GM19239 (cell line): Measurements from ENCODE around the gene DYSF.

Source experiments
- DNase-seq: peaks from one replicate; pipeline ENCODE4 v3.0.0; 2011; ENCODE audit warnings: low spot score; ENCODE audit not compliant: insufficient read length
- FAIRE-seq: peaks from 2 replicates; lab custom pipeline; 2011; peaks lifted over from hg19 to GRCh38; lab: Jason Lieb, UNC

DYSF gene

DNA sequence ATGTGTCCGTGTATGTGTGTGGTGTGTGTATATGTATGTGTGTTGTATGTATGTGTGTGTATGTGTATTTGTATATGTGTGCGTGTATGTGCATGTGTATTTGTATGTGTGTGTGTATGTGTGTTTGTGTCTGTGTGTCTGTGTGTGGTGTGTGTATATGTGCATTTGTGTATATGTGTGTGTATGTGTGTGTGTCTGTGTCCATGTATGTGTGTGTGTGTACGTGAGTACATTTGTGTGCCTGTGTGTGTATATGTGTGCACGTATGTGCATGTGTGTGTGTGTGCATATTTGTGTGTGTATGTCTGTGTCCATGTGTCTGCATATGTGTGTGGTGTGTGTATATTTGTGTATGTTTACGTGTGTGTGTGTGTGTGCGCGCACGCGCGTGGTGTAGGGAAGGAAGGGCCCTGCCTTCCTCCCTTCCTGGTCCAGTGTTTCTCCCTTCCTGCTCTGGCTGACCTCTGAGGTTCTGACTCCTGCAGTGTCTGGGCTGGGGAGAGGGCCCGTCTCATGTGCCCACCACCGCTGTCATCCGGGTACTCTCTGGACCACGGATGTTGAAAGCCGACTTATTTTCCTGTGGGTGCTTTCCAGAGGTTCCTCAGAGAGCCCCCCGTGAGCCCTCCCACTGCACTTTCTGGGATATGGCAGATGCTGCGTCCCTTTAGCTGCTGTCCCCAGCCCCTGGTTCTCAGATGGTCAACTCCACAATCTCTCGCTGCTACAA is 209.5 kb downstream of the DYSF start:
- FAIRE-seq, result no peak
- no peak for DNase-seq

DNA sequence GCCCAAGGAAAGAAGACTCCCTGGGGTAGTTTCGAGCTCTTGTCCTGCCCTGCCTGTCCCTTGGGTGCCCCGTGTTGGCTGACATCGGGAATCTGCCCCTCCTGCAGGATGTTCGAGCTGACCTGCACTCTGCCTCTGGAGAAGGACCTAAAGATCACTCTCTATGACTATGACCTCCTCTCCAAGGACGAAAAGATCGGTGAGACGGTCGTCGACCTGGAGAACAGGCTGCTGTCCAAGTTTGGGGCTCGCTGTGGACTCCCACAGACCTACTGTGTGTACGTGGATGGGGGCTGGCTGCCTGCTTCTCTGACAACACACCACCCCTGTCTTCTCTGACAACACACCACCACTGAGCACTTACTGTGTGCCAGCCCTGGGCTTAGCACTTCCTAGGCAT is 210.8 kb downstream of the DYSF start:
- DNase-seq (no peak), FAIRE-seq (no peak)

DNA sequence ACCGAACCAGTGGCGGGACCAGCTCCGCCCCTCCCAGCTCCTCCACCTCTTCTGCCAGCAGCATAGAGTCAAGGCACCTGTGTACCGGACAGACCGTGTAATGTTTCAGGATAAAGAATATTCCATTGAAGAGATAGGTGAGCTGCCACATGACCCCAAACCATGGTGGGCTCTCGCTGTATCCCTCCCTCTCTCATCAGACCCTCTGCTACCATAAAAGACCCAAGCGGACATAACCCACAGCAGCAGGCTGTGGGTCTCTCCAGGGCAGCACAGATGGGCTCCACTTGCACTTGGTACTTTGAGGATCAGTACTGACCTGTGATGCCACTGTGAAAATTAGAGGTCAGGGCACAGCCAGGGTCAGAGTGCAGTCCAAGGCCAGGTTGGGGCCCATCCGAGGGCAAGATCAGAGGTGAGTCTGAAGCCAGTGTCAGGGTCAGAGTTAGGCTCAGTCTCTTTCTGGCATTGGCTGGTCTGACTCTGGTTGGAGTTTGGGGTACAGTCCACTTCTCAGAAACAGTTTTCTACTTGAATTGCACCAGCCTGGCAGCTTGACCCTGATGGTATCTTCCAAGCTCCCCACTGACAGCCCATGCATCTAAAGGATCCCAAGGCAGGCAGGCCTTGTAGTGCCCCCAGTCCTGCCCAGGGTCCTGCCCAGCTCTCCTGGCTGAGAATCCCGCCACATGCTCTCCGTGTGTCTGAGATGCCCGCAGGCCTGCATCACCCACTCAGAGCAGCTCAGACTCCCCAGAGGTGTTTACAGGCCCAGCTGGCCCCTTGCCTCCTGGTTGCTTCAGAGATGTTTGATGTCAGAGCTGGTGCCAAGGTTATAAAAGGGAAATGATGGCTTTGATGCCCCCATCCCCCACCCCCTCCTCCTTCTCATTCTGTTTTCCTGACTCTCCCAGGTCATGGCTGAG is 212.1 kb downstream of the DYSF start:
- FAIRE-seq, result no peak

DNA sequence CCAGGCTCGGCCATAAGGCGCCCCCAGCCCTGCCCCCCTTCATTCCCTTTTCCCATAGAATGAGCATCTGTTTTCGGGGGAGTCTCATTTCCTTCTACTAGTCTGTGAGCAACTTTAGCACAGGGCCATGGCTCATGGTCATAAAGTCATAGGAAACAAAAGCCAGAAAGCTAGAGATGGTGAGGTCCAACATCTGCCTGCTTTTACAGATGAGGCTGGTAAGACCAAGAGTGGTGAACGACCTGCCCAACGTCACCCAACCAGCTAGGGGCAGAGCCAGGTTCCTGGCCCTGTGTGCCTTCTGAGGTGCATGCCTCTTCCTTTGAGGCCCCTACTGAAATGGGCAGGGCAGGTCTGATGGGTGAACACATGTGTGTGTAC is 212.7 kb downstream of the DYSF start:
- no peak for FAIRE-seq
- DNase-seq, result no peak

More for the DNA sequence above, 212.1 kb downstream of the DYSF start:
- DNase-seq, result no peak

DNA sequence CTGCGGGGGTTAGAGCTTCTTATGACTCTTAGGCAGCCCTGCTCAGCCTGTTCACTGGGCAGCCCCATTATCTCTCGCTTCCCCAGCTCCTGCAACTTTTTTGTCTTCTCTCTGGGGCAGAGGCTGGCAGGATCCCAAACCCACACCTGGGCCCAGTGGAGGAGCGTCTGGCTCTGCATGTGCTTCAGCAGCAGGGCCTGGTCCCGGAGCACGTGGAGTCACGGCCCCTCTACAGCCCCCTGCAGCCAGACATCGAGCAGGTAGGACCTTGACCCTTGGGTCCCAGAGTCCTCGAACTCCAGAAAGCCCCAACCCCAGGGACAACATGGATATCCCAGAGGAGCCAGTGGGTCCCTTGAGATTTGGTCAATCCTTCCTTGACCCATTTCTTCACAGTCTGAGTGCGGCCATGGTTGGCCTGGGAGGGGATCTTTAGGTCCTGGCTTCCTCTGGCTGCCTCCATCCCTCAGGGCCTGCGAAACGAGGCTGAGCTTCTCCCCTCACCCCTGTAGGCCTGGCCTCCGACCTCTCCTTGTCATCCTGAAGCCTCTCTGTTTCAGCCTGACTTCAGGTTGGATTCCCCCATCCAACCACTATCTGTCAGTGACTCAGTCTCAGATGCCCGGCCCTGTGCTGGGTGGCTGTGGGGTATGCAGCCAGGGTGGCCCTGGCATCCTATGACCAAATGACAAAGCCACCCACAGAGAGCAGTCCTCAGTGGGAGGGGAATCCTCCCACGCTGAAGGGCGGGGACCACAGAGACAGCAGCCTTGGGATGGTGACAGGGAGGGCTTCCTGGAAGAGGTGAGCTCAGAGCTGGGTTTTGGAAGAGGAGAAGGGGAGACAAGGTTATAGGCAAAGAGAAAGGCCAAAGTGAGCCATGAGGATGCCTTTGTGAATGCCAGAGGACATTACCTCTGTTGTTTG is 214.2 kb downstream of the DYSF start:
- FAIRE-seq (no peak), DNase-seq (no peak)

DNA sequence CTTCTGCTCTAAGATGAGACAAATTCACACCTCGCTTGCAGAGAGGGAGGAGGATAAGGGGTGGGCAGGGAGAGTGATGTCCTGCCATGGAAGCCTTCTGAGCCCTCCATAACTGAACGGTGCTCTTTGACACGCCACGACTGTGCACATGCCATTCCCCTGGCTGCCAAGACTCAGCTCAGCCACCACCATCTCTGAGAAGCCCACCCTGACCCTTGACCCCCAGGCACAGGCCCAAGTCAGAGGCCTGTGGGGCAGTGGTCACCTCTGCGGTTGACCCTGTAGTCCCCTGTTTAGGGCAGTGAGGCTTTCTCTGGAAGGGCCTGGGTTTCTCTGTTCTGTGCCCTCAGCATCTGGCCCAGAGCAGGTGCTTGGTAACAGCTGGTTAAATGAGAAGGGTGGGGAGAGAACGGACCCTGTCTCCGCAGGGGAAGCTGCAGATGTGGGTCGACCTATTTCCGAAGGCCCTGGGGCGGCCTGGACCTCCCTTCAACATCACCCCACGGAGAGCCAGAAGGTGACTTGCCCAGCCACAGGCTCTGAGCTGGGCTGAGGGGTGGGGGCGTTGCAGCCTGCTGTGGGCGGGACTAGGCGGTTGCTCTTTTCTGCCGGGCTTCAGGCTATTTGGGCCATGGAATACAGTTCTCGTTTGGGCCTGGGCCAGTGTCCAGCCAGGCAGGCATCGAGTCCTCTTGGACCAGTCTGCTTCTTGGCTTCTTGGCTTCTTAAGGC is 215.1 kb downstream of the DYSF start:
- DNase-seq (no peak), FAIRE-seq (no peak)

DNA sequence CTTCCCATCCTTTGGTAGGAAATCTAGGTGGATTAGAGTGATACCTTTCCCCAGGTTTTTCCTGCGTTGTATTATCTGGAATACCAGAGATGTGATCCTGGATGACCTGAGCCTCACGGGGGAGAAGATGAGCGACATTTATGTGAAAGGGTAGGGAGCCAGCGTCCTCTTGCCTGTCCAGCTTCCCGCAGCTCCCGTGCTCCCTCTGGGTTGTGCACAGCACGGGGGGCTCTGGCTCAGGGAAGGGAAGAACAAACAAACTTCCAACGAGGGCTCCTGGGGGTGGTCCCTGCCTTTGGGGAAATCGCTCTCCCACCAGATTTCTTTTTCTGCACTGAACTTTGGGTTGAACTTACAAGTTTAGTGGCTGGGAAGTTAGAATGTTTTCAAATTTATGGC is 215.7 kb downstream of the DYSF start:
- DNase-seq, result no peak
- no peak for FAIRE-seq

DNA sequence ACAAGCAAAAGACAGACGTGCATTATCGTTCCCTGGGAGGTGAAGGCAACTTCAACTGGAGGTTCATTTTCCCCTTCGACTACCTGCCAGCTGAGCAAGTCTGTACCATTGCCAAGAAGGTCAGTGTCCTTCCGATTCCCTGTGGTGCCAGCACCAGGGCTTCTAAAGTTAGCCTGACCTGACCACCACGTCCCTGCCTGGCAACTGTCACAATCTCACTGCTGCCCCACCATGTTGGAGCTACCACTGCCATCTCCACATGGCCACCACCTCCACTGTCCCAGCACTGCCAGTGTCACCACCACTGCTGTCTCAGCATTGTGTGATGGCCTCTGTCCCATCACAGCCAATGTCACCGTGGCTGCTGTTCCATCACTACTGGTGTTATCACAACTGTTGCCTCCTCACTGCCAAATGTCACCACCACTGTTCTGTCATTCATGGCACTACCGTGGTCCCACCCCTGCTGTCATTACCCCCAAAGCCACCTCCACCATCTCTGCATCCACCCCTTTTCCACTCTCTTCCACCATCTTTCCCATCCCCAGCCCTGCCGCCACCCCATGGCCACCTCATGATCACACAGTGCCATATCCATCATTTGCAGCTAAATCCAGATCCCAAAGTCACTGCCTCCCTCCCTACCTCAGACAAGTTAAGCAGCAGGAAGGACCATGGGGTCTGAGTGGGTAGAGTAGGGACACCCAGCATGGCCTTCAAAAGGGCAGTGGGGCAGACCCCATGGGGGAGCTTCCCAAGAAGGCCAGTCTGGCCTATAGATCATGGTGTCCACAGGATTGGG is 216.5 kb downstream of the DYSF start:
- no peak for FAIRE-seq

DNA sequence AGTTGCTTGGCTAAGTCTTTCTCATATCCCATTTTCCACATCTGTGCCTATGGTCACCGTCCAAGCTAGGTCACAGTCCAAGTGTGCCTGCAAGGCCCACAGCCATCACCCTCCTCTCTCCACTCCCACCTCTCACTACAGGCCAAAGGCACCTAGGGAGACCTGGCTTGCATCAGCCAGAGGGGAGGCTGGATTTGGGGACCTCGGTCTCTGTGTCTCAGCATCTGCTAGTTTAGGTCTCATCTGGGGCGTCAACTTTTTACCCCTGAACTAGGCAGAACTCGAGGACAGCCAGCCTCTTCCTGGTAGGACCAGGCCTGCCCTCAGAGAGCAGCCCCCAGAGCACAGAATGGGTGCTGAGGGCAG is 217.1 kb downstream of the DYSF start:
- DNase-seq (no peak), FAIRE-seq (no peak)

More for the DNA sequence above, 216.5 kb downstream of the DYSF start:
- DNase-seq, result no peak

DNA sequence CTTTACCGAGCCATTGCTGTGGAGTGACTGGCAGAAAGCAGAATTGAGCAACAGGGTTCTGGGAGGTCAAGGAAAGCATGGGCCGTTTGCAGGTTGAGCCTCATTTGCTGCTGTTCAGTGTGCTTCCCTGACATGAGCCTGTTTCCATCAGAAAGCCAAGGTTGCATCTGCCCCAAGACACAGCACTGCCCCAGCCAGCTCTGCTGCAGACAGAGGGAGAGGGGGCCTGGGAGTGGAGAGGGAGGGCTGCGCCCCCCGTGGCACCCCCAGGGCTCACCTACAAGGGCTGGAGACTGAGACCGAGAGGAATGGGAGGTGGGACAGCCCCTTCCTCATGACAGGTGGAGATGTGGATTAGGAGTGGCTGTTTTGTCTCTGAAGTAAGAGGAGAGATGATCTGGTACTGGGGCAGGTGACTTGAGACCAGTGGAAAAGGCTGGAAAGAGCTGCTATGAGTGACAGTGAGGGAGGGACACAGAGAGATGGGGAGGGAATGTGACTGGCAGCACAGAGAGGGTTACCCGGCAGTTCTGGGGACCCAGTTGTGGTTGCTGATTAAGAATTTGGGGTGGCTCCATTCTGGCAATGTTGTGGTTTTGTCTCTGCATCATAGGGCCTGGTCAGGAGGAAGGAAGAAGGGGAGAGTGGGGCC is 218.0 kb downstream of the DYSF start:
- FAIRE-seq, result no peak
- DNase-seq, result no peak

DNA sequence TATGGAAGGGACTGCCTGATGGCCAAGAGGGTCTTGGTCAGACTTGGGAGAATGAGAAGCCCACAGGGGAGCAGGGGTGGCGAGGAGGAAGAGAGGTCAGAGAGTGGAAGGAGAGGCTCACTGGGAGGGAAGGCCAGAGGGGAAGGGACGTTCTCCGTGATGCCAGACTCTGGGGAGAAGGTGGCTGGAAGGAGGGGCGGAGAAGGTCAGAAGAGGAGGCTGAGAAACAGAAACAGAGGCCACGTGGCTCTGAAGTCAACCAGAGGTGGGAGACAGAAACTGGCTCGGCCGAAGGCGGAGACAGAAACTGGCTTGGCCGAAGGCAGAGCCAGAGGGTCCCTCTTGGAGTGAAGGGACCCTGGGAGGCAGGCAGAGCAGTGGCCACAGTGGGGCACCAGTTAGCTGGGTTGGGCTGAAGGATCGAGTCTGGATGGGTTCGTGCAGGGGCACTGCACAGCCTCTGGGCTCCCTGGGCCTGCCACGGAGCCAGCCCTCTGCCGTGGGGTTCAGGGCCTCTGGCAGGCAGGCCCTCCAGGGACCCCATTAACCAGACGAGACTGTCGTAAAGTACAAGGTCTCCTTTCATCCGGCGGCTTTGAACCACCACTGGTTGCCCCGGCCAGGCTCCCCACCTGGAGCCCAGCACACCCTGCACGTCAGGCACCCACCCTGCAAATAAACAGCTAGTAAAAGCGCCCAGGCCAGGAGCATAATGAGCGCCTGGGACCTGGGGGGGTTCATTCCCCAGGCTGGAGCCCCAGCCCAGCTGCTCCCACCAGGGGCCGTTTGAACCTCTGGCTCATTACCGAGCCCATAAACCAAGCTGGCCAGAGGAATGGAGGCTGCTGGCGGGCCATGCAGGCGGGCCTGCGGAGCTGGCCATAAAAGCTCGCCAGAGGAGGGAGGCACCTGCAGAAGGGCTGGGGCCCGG is 218.8 kb downstream of the DYSF start:
- no peak for DNase-seq
- FAIRE-seq, result no peak

DNA sequence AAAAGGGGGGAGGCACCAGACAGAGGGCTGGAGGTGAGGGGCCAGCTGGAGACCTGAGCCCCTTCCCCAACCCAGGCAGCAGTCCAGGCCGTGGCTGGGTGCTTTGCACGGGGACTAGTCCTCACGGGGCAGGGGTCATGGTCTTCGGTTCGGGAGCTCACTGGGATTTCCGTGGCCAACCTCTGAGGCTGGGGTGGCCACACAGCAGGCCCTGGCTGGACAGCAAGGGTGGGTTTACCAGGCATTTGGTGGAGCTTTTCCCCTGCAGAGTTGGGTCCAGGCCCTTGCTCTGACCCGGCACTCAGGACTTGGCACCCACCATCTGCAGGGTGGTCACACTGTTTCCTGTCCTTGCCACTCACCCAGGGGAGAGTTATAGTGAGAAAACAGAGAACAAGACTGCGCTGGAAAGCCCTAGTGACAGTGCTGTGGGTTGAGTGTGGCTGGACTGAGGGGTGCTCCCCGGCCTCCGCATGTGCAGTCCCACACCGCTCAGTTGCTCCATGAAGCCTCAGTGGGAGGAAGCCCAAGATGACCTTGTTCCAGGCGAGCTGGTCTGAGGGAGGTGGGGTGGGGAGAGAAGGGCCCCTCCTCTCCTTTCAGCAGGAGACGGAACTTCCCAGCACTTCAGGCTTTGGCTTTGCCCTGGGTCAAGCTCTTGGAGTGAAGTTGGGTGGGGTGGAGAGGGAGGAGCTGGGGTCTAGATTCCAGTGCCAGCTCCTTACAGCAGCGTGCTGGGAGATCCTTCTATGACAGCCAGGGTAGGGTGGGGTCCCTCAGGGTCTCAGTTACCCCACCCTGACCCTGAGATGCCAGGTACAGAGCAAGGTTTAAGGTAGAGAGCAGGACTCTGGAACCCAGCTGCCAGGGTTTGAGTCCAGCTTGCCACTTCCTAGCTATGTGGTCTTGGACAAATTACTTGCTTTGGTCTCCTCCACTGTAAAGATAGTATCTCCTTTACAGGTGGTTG is 219.8 kb downstream of the DYSF start:
- DNase-seq (no peak), FAIRE-seq (no peak)

DNA sequence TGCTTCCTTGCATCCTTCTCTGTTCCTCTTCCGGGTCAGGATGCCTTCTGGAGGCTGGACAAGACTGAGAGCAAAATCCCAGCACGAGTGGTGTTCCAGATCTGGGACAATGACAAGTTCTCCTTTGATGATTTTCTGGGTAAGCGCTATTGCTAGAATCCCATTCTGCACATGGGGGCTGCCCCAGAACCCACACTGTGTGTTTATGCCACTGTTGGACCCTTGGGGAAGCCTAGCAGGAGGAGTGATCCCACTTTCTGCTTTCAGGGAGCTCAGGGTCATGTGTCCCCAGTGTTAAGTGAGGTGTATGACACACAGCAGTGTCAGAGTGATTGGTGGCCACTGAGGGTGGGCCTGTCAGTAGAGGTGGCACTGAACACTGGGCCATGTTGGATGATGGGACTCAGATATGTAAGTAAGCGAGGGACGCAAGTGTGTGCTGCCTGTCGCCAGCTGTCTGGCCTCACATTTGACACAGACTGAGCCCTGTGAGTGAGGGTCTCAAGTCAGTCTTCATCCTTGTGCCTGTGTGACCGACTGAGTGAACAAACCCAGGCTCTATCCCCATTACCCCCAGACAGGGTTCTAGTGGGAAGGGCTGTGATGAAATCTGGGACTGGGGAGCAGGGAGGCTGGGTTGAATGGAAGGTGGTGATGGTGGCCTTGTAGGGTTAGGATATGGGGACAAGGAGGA is 220.9 kb downstream of the DYSF start:
- DNase-seq (no peak), FAIRE-seq (no peak)

DNA sequence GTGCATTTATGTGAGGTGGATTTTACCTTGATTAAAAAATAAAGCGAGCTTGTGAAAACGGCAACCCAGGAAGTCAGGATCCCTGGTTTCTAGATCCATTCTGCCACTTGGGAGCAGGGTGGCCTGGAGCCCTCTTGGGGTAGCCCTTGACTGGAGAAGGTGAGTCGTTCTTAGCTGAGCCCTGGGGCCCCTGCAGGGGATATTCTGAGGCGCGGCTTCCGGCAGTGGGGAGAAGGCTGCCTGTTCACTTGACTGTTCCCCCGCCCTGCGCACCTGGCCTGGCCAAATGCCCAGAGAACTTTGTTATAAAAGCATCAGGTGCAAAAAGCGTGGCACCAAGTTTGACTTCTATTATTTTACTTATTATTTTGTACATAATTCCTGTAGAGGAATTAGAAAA is 221.9 kb downstream of the DYSF start:
- FAIRE-seq (no peak), DNase-seq (no peak)

DNA sequence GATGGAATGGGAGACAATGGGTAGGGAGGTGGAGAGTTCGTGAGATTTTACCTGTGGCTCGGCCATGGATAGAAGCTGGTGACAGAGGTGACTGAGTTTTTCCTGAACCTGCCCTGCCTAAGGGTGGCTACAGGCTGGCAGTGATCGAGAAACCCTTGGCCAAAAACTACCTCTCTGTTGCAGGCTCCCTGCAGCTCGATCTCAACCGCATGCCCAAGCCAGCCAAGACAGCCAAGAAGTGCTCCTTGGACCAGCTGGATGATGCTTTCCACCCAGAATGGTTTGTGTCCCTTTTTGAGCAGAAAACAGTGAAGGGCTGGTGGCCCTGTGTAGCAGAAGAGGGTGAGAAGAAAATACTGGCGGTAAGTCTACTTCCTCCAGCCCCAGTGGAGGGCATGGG is 225.5 kb downstream of the DYSF start:
- FAIRE-seq (no peak), DNase-seq (no peak)

DNA sequence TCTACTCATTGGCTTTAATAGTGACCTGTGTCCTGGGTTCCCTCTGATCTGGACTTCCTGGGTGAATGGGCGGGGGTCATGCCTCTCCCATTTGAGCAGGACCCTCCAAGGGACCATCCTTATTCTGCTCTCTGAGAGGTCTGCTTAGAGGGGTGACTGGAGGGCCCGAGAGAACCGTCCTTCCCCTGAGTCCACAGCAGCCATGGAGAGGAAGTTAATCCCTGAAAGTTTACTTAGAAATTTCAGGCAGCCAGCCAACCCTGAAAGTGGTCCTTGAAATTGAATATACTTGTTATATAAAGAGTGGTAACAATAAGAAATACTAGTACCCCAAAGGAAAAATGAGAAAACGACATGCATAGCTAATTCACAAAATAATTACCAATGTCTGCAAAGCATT is 226.1 kb downstream of the DYSF start:
- DNase-seq, result no peak
- no peak for FAIRE-seq
